Stimulated activated CD4-positive, alpha-beta T cell treated with anti-CD3 and anti-CD28 coated beads, Interleukin-12 subunit alpha, Interleukin-12 subunit beta, amount 100 ng/mL, for 4 hours (primary cell): ENCODE measurements around the gene CACNB2.

Source experiments
- DNase-seq: peaks from one replicate; pipeline ENCODE4 v3.0.0-alpha.2; 2020

CACNB2 gene

GRCh38 chr10:18350340-18350739 is 210.1 kb downstream of the CACNB2 start:
- no peak for DNase-seq

- DNase-seq, result no peak
These were observed 211.2 kb downstream of the CACNB2 start for GRCh38 chr10:18351421-18351820.

- DNase-seq, result no peak
These were observed 212.0 kb downstream of the CACNB2 start for GRCh38 chr10:18352175-18352574.

GRCh38 chr10:18359812-18360211 is 219.6 kb downstream of the CACNB2 start:
- no peak for DNase-seq

GRCh38 chr10:18362892-18363291 is 222.7 kb downstream of the CACNB2 start:
- DNase-seq, result no peak

GRCh38 chr10:18364987-18365775 is 225.0 kb downstream of the CACNB2 start:
- no peak for DNase-seq

- no peak for DNase-seq
These were observed 227.6 kb downstream of the CACNB2 start for GRCh38 chr10:18367840-18368239.

GRCh38 chr10:18368273-18368672 is 228.0 kb downstream of the CACNB2 start:
- no peak for DNase-seq

GRCh38 chr10:18368682-18369081 is 228.5 kb downstream of the CACNB2 start:
- DNase-seq, result no peak

- no peak for DNase-seq
These were observed 229.7 kb downstream of the CACNB2 start for GRCh38 chr10:18369859-18370473.

GRCh38 chr10:18376650-18377049 is 236.4 kb downstream of the CACNB2 start:
- no peak for DNase-seq

- no peak for DNase-seq
These were observed 237.7 kb downstream of the CACNB2 start for GRCh38 chr10:18377898-18378297.

GRCh38 chr10:18378766-18379165 is 238.5 kb downstream of the CACNB2 start:
- no peak for DNase-seq

GRCh38 chr10:18381679-18382078 is 241.5 kb downstream of the CACNB2 start:
- DNase-seq, result no peak

GRCh38 chr10:18397906-18398305 is 257.7 kb downstream of the CACNB2 start:
- DNase-seq, result no peak

GRCh38 chr10:18399158-18399557 is 258.9 kb downstream of the CACNB2 start:
- no peak for DNase-seq

GRCh38 chr10:18400201-18400905 is 260.1 kb downstream of the CACNB2 start:
- no peak for DNase-seq

- DNase-seq, result no peak
These were observed 260.7 kb downstream of the CACNB2 start for GRCh38 chr10:18400906-18401245.

GRCh38 chr10:18401416-18402195 is 261.4 kb downstream of the CACNB2 start:
- DNase-seq, result no peak

GRCh38 chr10:18402853-18403252 is 262.6 kb downstream of the CACNB2 start:
- DNase-seq, result no peak

- no peak for DNase-seq
These were observed 264.3 kb downstream of the CACNB2 start for GRCh38 chr10:18404530-18404929.

- DNase-seq, result no peak
These were observed 265.9 kb downstream of the CACNB2 start for GRCh38 chr10:18406136-18406535.
